Tracheal epithelial cell (primary cell): ENCODE results near the gene MED12. TPM values are rescaled to one million over a fixed set of nuclear protein-coding genes. Genes with fewer than 3 reads are reported as not detected.

Experiments used
- total RNA-seq: library from RNA; depleted of rRNA; stranded (reverse); fragments of >200 nt; gene quantifications from 2 replicates; pipeline ENCODE4 v1.2.1, GENCODE V29; 2014

The MED12 gene
- 8.7 and 20.7 TPM in 2 replicates for total RNA-seq

GRCh38 chrX:71118032-71118984 is at the start of gene MED12:
TSS of gene MED12 (plus strand) at chrX:71118596. CDS start at chrX:71118755, 159 bp downstream.

DNA sequence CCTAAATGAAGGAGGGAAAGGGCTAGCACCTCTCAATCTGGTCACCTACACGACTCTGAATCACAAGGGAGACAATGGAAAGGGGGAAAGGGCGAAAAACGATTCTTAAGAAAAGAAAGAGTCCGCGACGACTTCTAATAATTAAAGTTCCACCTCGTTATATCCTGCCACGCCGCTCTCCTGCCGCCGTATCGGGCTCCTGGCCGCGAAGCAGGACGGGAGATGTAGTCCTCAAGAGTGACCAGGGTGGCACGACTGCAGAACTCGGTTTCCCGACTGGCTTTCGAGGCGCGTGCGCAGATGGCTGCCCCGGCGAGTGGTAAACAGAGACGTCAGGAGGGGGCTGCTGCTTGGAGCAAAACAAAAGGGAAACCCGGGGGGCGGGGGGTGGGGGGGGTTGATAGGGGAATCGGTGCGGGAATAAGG is 22.8 kb upstream of the MED12 start, which contains the start of gene FOXO4:
Gene FOXO4 (plus strand): TSS at position 297 of the 426 bp plus-strand sequence. CDS start 678 bp downstream, outside the sequence.

DNA sequence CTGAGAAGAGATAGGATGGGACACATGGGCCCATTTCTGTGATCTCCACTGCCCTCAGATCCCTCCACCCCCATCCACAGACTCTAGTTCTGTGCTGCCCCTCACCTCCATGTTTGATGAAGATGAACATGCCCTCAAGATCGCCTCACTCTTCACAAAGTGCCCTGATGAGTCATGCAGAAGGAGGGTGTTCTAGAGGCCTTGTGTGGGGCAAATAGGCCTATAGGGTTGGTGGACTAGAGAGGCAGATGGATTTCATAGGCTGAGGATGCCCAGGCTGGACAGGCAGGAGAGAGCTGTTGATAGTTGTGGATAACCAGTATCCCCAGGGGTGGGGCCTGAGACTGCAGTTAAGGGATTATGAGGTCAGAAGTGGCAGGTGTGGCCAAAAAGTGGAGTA is 12.0 kb upstream of the MED12 start, which contains the start of gene CXorf65:
Gene CXorf65 (minus strand): TSS at position 314 of the 400 bp plus-strand sequence. CDS start 184 bp downstream, at position 130.

GRCh38 chrX:71111141-71111843 is 7.1 kb upstream of the MED12 start, which contains the start of gene IL2RG:
TSS of gene IL2RG (minus strand) at chrX:71111577. CDS start at chrX:71111539, 38 bp downstream.

GRCh38 chrX:71144651-71145050 is 26.3 kb downstream of the MED12 start, which contains the start of gene NLGN3:
TSS of gene NLGN3 (plus strand) at chrX:71144841. CDS start at chrX:71147750, 2,909 bp downstream.

Other genes starting within 250 kb of the MED12 start
- gene TEX11, start 209.9 kb upstream of the MED12 start, total RNA-seq = not detected in 2 replicates
- gene SLC7A3, start 187.5 kb upstream of the MED12 start, total RNA-seq = not detected in 2 replicates
- gene SNX12, start 50.3 kb upstream of the MED12 start, total RNA-seq = 57.6 and 71.6 TPM in 2 replicates
- 3.6 and 4.9 TPM in 2 replicates for gene FOXO4, start 22.7 kb upstream of the MED12 start, total RNA-seq
- gene CXorf65, start 11.9 kb upstream of the MED12 start, total RNA-seq = not detected in 2 replicates
- gene IL2RG, start 7.0 kb upstream of the MED12 start, total RNA-seq = not detected in 2 replicates
- not detected in 2 replicates for gene NLGN3, start 26.2 kb downstream of the MED12 start, total RNA-seq
- gene GJB1, start 104.6 kb downstream of the MED12 start, total RNA-seq = not detected in 2 replicates
- 7.5 and 9.2 TPM in 2 replicates for gene ZMYM3, start 135.5 kb downstream of the MED12 start, total RNA-seq
- gene NONO, start 165.0 kb downstream of the MED12 start, total RNA-seq = 273 and 280 TPM in 2 replicates
- 0.24 and 1.1 TPM in 2 replicates for gene ITGB1BP2, start 183.2 kb downstream of the MED12 start, total RNA-seq
- gene TAF1, start 247.8 kb downstream of the MED12 start, total RNA-seq = 18.6 and 24.5 TPM in 2 replicates